Glomerular endothelial cell (primary cell): ENCODE results near the gene NFYA. TPM values are rescaled to one million over a fixed set of nuclear protein-coding genes. Genes with fewer than 3 reads are reported as not detected.

ENCODE experiments used
- DNase-seq: peaks from one replicate; pipeline ENCODE4 v3.0.0-alpha.2; 2011; ENCODE audit warnings: low read depth, low spot score; ENCODE audit errors: extremely low read depth
- total RNA-seq: library from RNA; depleted of rRNA; stranded (reverse); fragments of >200 nt; gene quantifications from 2 replicates; pipeline ENCODE4 v1.2.3, GENCODE V29; 2015

The NFYA gene
- 15.1 and 28.2 TPM in 2 replicates for total RNA-seq

- no peak for DNase-seq
Measured at GRCh38 chr6:41072836-41073202, at the start of gene NFYA. Gene NFYA (plus strand): TSS chr6:41072974. CDS start chr6:41079090, 6,116 bp downstream.

GRCh38 chr6:41023114-41023513, 49.7 kb upstream of the NFYA start:
- no peak for DNase-seq

- DNase-seq, result no peak
Measured at GRCh38 chr6:41025966-41026530, 46.7 kb upstream of the NFYA start.

GRCh38 chr6:41027241-41027640, 45.5 kb upstream of the NFYA start:
- no peak for DNase-seq

GRCh38 chr6:41027799-41028560, 44.8 kb upstream of the NFYA start:
- DNase-seq, result no peak

GRCh38 chr6:41028561-41029412, 44.0 kb upstream of the NFYA start:
- no peak for DNase-seq

- no peak for DNase-seq
Measured at GRCh38 chr6:41032830-41033229, 39.9 kb upstream of the NFYA start.

- no peak for DNase-seq
Measured at GRCh38 chr6:41033776-41034175, 39.0 kb upstream of the NFYA start.

GRCh38 chr6:41036186-41036585, 36.6 kb upstream of the NFYA start:
- DNase-seq, result no peak

GRCh38 chr6:41036601-41037000, 36.2 kb upstream of the NFYA start:
- DNase-seq, result no peak

- DNase-seq, result no peak
Measured at GRCh38 chr6:41037107-41037900, 35.5 kb upstream of the NFYA start.

- no peak for DNase-seq
Measured at GRCh38 chr6:41038205-41038604, 34.6 kb upstream of the NFYA start.

GRCh38 chr6:41039060-41039998, 33.4 kb upstream of the NFYA start, which contains the start of gene UNC5CL:
Gene UNC5CL (minus strand): TSS chr6:41039221. CDS start chr6:41035074, 4,147 bp downstream.
- no peak for DNase-seq

- no peak for DNase-seq
Measured at GRCh38 chr6:41040101-41040939, 32.5 kb upstream of the NFYA start.

GRCh38 chr6:41040940-41041536, 31.7 kb upstream of the NFYA start:
- no peak for DNase-seq

GRCh38 chr6:41042226-41043055, 30.3 kb upstream of the NFYA start, which contains the start of gene TSPO2:
Gene TSPO2 (plus strand): TSS chr6:41042467. CDS start chr6:41042986, 519 bp downstream.
- DNase-seq, result no peak

GRCh38 chr6:41043151-41043550, 29.6 kb upstream of the NFYA start:
- DNase-seq, result no peak
